Stimulated activated CD8-positive, alpha-beta memory T cell treated with anti-CD3 and anti-CD28 coated beads, Interleukin-7, amount 100 ng/mL, for 48 hours (primary cell): Measurements from ENCODE around the gene CCDC15.
"Not testable (repeated sequence)": the region's sequence is repeated elsewhere in the genome, so short reads cannot be mapped to it uniquely, and the experiment has no call there.

Source experiments
- DNase-seq, 2 donors: peaks; one replicate each; pipeline ENCODE4 v3.0.0-alpha.2; 2020; ENCODE audit warnings: low read depth in 1 of 2; ENCODE audit errors: extremely low read depth in 1 of 2

Gene CCDC15

GRCh38 chr11:124984512-124984854 is 30.5 kb downstream of the CCDC15 start:
- DNase-seq, result no peak

- no peak for DNase-seq
Observed at GRCh38 chr11:124987096-124987495, 33.1 kb downstream of the CCDC15 start.

GRCh38 chr11:124988063-124988462 is 34.1 kb downstream of the CCDC15 start:
- DNase-seq, result no peak

GRCh38 chr11:125001079-125001778 is 47.2 kb downstream of the CCDC15 start:
- DNase-seq, result no peak

GRCh38 chr11:125001849-125002248 is 47.8 kb downstream of the CCDC15 start:
- DNase-seq, result no peak

- DNase-seq, result no peak
Observed at GRCh38 chr11:125005491-125005890, 51.5 kb downstream of the CCDC15 start.

- DNase-seq, result no peak
Observed at GRCh38 chr11:125016413-125016812, 62.4 kb downstream of the CCDC15 start.

- no peak for DNase-seq
Observed at GRCh38 chr11:125020342-125020741, 66.3 kb downstream of the CCDC15 start.

GRCh38 chr11:125022551-125022950 is 68.5 kb downstream of the CCDC15 start:
- no peak for DNase-seq

- no peak for DNase-seq
Observed at GRCh38 chr11:125025968-125026367, 72.0 kb downstream of the CCDC15 start.

GRCh38 chr11:125029431-125029830 is 75.4 kb downstream of the CCDC15 start:
- not testable (repeated sequence) for DNase-seq

- no peak for DNase-seq
Observed at GRCh38 chr11:125036933-125037332, 82.9 kb downstream of the CCDC15 start.

- no peak for DNase-seq
Observed at GRCh38 chr11:125049164-125049792, 95.3 kb downstream of the CCDC15 start.

GRCh38 chr11:125052047-125052446 is 98.0 kb downstream of the CCDC15 start:
- DNase-seq, result no peak

- no peak for DNase-seq
Observed at GRCh38 chr11:125053167-125053566, 99.2 kb downstream of the CCDC15 start.

GRCh38 chr11:125055107-125055715 is 101.2 kb downstream of the CCDC15 start:
- no peak for DNase-seq

- not testable (repeated sequence) for DNase-seq
Observed at GRCh38 chr11:125056111-125056510, 102.1 kb downstream of the CCDC15 start.

- DNase-seq, result no peak
Observed at GRCh38 chr11:125056931-125057692, 103.1 kb downstream of the CCDC15 start.

GRCh38 chr11:125057693-125058016 is 103.7 kb downstream of the CCDC15 start:
- no peak for DNase-seq

GRCh38 chr11:125061281-125061680 is 107.3 kb downstream of the CCDC15 start:
- DNase-seq, result no peak

GRCh38 chr11:125062218-125062930 is 108.4 kb downstream of the CCDC15 start:
- no peak for DNase-seq
